Spinal cord (tissue), 10 donors: ENCODE results near the gene MSH2. TPM values are rescaled to one million over a fixed set of nuclear protein-coding genes. Genes with fewer than 3 reads are reported as not detected.
"Not testable (repeated sequence)": the region's sequence is repeated elsewhere in the genome, so short reads cannot be mapped to it uniquely, and the experiment has no call there.

Experiments used
- DNase-seq, 6 donors: peaks; one replicate each; pipeline versions ENCODE4 v3.0.0 to v3.0.0-alpha.2; 2013 to 2015; ENCODE audit warnings: low spot score in 6 of 6, low read depth in 4 of 6
- H3K27ac ChIP-seq: one replicate; pipeline ENCODE4 v1.5.1; 2013; ENCODE audit warnings: low read depth, low read length, control low read depth
- H3K27me3 ChIP-seq: one replicate; pipeline ENCODE4 v1.6.1; 2013; ENCODE audit warnings: low read length; ENCODE audit not compliant: control insufficient read depth, insufficient read depth
- H3K36me3 ChIP-seq: one replicate; pipeline ENCODE4 v1.6.1; 2013; ENCODE audit warnings: low read length; ENCODE audit not compliant: control insufficient read depth, insufficient read depth
- H3K4me1 ChIP-seq: one replicate; pipeline ENCODE4 v1.6.1; 2013; ENCODE audit warnings: low read length; ENCODE audit not compliant: control insufficient read depth, insufficient read depth
- H3K4me3 ChIP-seq: one replicate; pipeline ENCODE4 v1.5.1; 2013; ENCODE audit warnings: low read depth, low read length, control low read depth
- H3K9me3 ChIP-seq: one replicate; pipeline ENCODE4 v1.6.1; 2013; ENCODE audit warnings: low read length; ENCODE audit not compliant: control insufficient read depth, insufficient read depth
- WGBS: methylation state at CpG from one replicate; pipeline ENCODE4 v1.1.5; 2013; ENCODE audit warnings: missing lambda C conversion rate; ENCODE audit not compliant: insufficient coverage; 5-methylcytosine and 5-hydroxymethylcytosine counted together
- polyA plus RNA-seq, 2 donors: library from polyadenylated mRNA; unstranded; fragments of 120-200 nt; gene quantifications; one replicate each; pipeline ENCODE4 v1.2.1, GENCODE V29; 2013; ENCODE audit not compliant: insufficient read length in 2 of 2
- total RNA-seq, 2 donors: library from RNA; depleted of rRNA in 1 of 2; stranded (reverse); fragments of 120-200 nt in 1 of 2; fragments of >200 nt in 1 of 2; gene quantifications; one replicate each; pipeline versions ENCODE4 v1.2.3 to v1.2.4, GENCODE V29; 2013 to 2014
- donor health status: healthy.

The MSH2 gene
- total and polyA plus RNA-seq, 4 donors = 35.0 to 73.4 (median 47.2) TPM

- DNase-seq = no peak
- 50% methylated on average over 1 of the region's 3 CpGs for WGBS
- Histone ChIP-seq H3K27ac (no peak overlapping the region), H3K36me3 (no peaks in the 10 kb centered on the region), H3K9me3 (no peaks in the 10 kb centered on the region), H3K4me1 (no peaks in the 10 kb centered on the region), H3K4me3 (no peak overlapping the region), H3K27me3 (no peaks in the 10 kb centered on the region)
Measured at GRCh38 chr2:47501374-47502200, 98.6 kb downstream of the MSH2 start.

DNA sequence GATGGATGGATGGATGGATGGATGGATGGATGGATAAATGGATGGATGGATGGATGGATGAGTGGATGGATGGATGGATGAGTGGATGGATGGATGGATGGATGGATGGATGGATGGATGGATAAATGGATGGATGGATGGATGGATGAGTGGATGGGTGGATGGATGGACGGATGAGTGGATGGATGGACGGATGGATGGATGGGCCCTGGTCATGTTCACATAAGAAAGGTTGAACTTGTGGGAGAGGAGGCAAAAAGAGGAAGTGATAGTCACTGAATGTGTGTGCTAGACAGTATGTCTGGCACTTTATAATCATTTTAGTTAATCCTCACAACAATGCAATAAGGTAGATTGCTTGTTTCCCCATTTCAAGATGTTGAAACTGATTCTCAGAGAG lies 99.5 kb downstream of the MSH2 start:
- not testable (repeated sequence) for DNase-seq, H3K36me3 ChIP-seq, H3K4me3 ChIP-seq, H3K9me3 ChIP-seq, H3K27ac ChIP-seq, H3K4me1 ChIP-seq, H3K27me3 ChIP-seq
- WGBS = 100% methylated on average over 1 of the region's 2 CpGs

- Histone ChIP-seq H3K4me1 (no peaks in the 10 kb centered on the region), H3K27me3 (no peaks in the 10 kb centered on the region), H3K27ac (no peak overlapping the region), H3K9me3 (no peaks in the 10 kb centered on the region), H3K4me3 (no peak overlapping the region), H3K36me3 (no peaks in the 10 kb centered on the region)
- 93% methylated on average over 3 of the region's 8 CpGs for WGBS
- no peak for DNase-seq
Measured at GRCh38 chr2:47503481-47504070, 100.6 kb downstream of the MSH2 start.

GRCh38 chr2:47504174-47504810 lies 101.3 kb downstream of the MSH2 start:
- Histone ChIP-seq H3K27ac (no peak overlapping the region), H3K4me3 (no peak overlapping the region), H3K4me1 (no peaks in the 10 kb centered on the region), H3K36me3 (no peaks in the 10 kb centered on the region), H3K27me3 (no peaks in the 10 kb centered on the region), H3K9me3 (no peaks in the 10 kb centered on the region)
- DNase-seq = no peak
- 100% methylated on average over 3 of the region's 6 CpGs for WGBS

- no peak overlapping the region for H3K27ac ChIP-seq
Measured at GRCh38 chr2:47506024-47506423, 103.1 kb downstream of the MSH2 start.

GRCh38 chr2:47506436-47506835 lies 103.5 kb downstream of the MSH2 start:
- no peak overlapping the region for H3K27ac ChIP-seq
- WGBS = 88% methylated on average over 4 of the region's 5 CpGs

More at GRCh38 chr2:47506024-47506423, 103.1 kb downstream of the MSH2 start:
- no peak for DNase-seq
- 50% methylated on average over 2 of the region's 4 CpGs for WGBS
- Histone ChIP-seq H3K36me3 (no peaks in the 10 kb centered on the region), H3K27me3 (no peaks in the 10 kb centered on the region), H3K4me3 (no peak overlapping the region), H3K9me3 (no peaks in the 10 kb centered on the region), H3K4me1 (no peaks in the 10 kb centered on the region)

DNA sequence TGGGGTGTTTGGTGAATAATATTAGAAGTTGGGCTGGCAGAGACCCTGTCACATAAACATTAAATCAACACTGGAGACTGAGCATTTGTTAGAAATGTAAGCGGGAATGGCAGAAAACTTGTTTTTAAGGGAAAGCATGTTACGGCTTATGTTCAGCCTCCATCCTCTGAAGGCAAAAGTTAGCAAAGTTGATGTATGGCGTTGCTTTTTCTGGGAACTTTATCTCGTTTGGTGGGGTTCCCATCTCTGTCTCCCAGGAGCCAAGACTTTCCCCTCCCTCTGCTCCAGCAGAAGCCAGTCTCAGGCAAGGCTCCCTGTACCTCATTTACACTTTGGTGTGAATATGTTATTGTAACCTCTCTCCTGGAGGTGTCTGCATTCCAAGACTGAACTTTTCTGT lies 105.1 kb downstream of the MSH2 start:
- WGBS = 100% methylated on average over 2 of the region's 4 CpGs

More at GRCh38 chr2:47506436-47506835, 103.5 kb downstream of the MSH2 start:
- no peak for DNase-seq
- Histone ChIP-seq H3K9me3 (no peaks in the 10 kb centered on the region), H3K4me1 (no peaks in the 10 kb centered on the region), H3K27me3 (no peaks in the 10 kb centered on the region), H3K4me3 (no peak overlapping the region), H3K36me3 (no peaks in the 10 kb centered on the region)

DNA sequence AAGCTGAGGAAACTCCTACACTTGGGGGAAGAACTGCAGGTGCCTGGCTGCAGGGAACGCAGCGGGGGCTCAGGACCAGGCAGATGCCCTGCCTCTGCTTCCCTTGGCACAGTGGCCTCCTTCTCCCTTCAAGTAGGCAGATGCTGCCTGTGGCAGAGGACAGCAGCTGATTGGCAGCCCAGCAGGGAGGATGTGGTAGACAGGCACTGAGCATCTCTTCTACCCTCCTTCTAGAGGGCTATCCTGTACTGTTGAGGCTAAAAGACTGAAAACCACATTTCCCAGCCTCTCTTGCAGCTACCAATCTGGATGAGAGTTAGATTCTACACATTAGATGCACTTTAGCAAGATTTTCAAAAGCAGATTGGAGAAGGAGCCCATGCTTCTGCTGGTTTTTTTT lies 105.7 kb downstream of the MSH2 start:
- 100% methylated on average over 2 of the region's 2 CpGs for WGBS
- Histone ChIP-seq H3K4me3 (no peak overlapping the region), H3K36me3 (no peaks in the 10 kb centered on the region), H3K27ac (no peak overlapping the region), H3K4me1 (no peaks in the 10 kb centered on the region), H3K27me3 (no peaks in the 10 kb centered on the region), H3K9me3 (no peaks in the 10 kb centered on the region)
- peak in 1 of 6 donors; percentile 25 for DNase-seq

More for the DNA sequence above, 105.1 kb downstream of the MSH2 start:
- peak in 1 of 6 donors; percentile 82 for DNase-seq
- H3K4me3 ChIP-seq = no peak overlapping the region
- no peaks in the 10 kb centered on the region for H3K27me3 ChIP-seq
- no peak overlapping the region for H3K27ac ChIP-seq
- no peaks in the 10 kb centered on the region for H3K36me3 ChIP-seq
- H3K4me1 ChIP-seq = no peaks in the 10 kb centered on the region
- H3K9me3 ChIP-seq = no peaks in the 10 kb centered on the region

DNA sequence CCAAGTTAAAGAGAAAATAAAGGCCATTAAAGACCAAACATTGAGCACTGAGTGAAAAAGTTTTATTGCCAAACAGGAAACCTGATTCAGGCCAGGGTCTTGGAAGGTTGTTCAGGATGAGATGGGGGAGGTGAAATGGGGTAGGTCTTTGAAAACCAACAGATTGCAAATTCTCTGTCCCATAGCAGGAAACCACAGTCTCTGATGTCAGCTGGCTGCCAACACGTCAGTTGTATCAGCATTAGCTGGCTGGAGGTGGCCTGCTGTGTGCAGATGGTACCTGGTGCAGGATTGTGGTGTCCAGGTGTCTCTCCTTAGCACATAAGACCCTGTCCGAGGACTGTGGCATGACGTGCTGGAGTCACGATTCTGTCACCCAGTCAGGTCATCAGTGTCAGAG lies 106.3 kb downstream of the MSH2 start:
- H3K4me1 ChIP-seq = peaks cover 5% of the 10 kb centered on the region
- H3K27me3 ChIP-seq = no peaks in the 10 kb centered on the region
- H3K4me3 ChIP-seq = no peak overlapping the region
- 85% methylated on average over 4 of the region's 4 CpGs for WGBS
- no peak overlapping the region for H3K27ac ChIP-seq
- H3K9me3 ChIP-seq = no peaks in the 10 kb centered on the region
- no peak for DNase-seq
- H3K36me3 ChIP-seq = peaks cover 4% of the 10 kb centered on the region
